SU-DHL-6 (cell line): ENCODE measurements around the gene ZNF469.

ENCODE experiments used
- EZH2phosphoT487 ChIP-seq: fragments of 200-600 bp; sonication (generic), shearing (Covaris generic); conservative IDR thresholded peaks from 2 replicates; pipeline ENCODE4 v1.6.1; 2018; ENCODE audit warnings: mild to moderate bottlenecking, antibody characterized with exemption, low read length, moderate library complexity, mixed read lengths
- TF ChIP-seq, protein P1 (sequence below): fragments of 200-600 bp; sonication (generic); IDR thresholded peaks from one replicate; pipeline ENCODE4 v1.5.1; 2017; ENCODE audit warnings: antibody characterized with exemption, mild to moderate bottlenecking, low read length, moderate library complexity; ENCODE audit not compliant: insufficient read depth, poor library complexity, severe bottlenecking

DNA sequence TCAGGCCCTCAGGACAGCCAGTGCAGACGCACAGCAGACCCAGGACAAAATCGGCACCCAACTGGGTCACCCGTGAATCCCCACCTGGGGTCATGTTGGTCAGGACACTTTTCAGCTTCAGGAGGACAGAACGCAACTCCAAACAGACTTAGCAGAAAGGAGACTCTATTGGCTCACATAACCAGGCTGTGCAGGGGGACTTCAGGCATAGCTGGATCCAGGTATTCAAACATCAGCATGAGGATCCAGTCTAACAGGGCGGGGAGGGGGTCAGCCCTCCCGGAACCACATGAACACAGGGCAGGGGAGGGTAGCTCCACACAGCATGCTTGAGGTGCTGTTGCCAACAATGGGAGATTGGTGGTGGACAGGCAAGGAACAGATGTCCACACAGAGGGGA is 22.0 kb downstream of the ZNF469 start:
- TF ChIP-seq, protein P1, sequence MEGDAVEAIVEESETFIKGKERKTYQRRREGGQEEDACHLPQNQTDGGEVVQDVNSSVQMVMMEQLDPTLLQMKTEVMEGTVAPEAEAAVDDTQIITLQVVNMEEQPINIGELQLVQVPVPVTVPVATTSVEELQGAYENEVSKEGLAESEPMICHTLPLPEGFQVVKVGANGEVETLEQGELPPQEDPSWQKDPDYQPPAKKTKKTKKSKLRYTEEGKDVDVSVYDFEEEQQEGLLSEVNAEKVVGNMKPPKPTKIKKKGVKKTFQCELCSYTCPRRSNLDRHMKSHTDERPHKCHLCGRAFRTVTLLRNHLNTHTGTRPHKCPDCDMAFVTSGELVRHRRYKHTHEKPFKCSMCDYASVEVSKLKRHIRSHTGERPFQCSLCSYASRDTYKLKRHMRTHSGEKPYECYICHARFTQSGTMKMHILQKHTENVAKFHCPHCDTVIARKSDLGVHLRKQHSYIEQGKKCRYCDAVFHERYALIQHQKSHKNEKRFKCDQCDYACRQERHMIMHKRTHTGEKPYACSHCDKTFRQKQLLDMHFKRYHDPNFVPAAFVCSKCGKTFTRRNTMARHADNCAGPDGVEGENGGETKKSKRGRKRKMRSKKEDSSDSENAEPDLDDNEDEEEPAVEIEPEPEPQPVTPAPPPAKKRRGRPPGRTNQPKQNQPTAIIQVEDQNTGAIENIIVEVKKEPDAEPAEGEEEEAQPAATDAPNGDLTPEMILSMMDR: no peak
- no peak for TF ChIP-seq EZH2phosphoT487
